Endothelial cell of umbilical vein (primary cell): ENCODE data around the gene SLC45A1. TPM values are rescaled to one million over a fixed set of nuclear protein-coding genes. Genes with fewer than 3 reads are reported as not detected.
"Not testable (repeated sequence)": the region's sequence is repeated elsewhere in the genome, so short reads cannot be mapped to it uniquely, and the experiment has no call there.

Source experiments
- BruUV-seq: library from RNA; stranded (reverse); fragments of 400-500 nt; replicated peaks from 2 replicates; lab custom pipeline; 2021; lab: Mats Ljungman, UMichigan
- CTCF ChIA-PET: fragments of 300-600, 350-600 bp; sonication (Branson Sonifier 250); formaldehyde crosslinking; loops from one replicate; lab custom pipeline; 2021; ENCODE audit warnings: antibody characterized with exemption, inconsistent platforms; lab: Charles Lee
- POLR2A ChIA-PET: fragments of 300-600, 350-600 bp; sonication (Branson Sonifier 250); formaldehyde crosslinking; loops from one replicate; lab custom pipeline; 2021; ENCODE audit warnings: antibody characterized with exemption, inconsistent platforms; lab: Charles Lee
- DNase-seq: peaks from one replicate; pipeline ENCODE4 v3.0.0-alpha.2; 2011; ENCODE audit warnings: low read depth, low spot score
- FAIRE-seq: peaks from 2 replicates; lab custom pipeline; 2011; peaks lifted over from hg19 to GRCh38; lab: Jason Lieb, UNC
- H2AFZ ChIP-seq: 2 replicates; pipeline ENCODE4 v1.6.0; 2012; ENCODE audit warnings: low read depth, low read length, control low read depth, inconsistent platforms
- H3K27ac ChIP-seq: 2 replicates; pipeline ENCODE4 v1.5.1; 2011; ENCODE audit warnings: low read depth, mild to moderate bottlenecking, control low read depth, low read length, moderate library complexity; ENCODE audit not compliant: insufficient read depth
- H3K27me3 ChIP-seq, 2 experiments: 2 replicates each; pipeline versions ENCODE4 v1.6.0 to v1.6.1; 2011; ENCODE audit warnings: low read length in 2 of 2, mixed read lengths in 1 of 2; ENCODE audit not compliant: control insufficient read depth in 2 of 2, insufficient read depth in 2 of 2
- H3K36me3 ChIP-seq, 2 experiments: 2 replicates in 1 of 2; 3 replicates in 1 of 2; pipeline ENCODE4 v1.5.1; 2011; ENCODE audit warnings: low read length in 2 of 2, mild to moderate bottlenecking in 1 of 2, moderate library complexity in 1 of 2; ENCODE audit not compliant: control insufficient read depth in 2 of 2, insufficient read depth in 2 of 2; ENCODE audit errors: extremely low read depth in 1 of 2
- H3K4me1 ChIP-seq: 3 replicates; pipeline ENCODE4 v1.5.1; 2011; ENCODE audit warnings: mild to moderate bottlenecking, low read length; ENCODE audit not compliant: control insufficient read depth, insufficient read depth; ENCODE audit errors: extremely low read depth
- H3K4me2 ChIP-seq: 2 replicates; pipeline ENCODE4 v1.6.1; 2011; ENCODE audit warnings: low read length, control low read depth, mixed read lengths; ENCODE audit not compliant: insufficient read depth
- H3K4me3 ChIP-seq, 3 experiments: fragments of 200-600 bp in 1 of 3; sonication (generic), shearing (Covaris generic) in 1 of 3; replicated peaks in 1 of 3; 2 replicates each; pipeline ENCODE4 v1.5.1; 2011 to 2016; ENCODE audit warnings: control low read depth in 3 of 3, low read length in 3 of 3, mild to moderate bottlenecking in 2 of 3, inconsistent platforms in 1 of 3, low read depth in 1 of 3, moderate library complexity in 1 of 3; ENCODE audit not compliant: insufficient read depth in 1 of 3
- H3K79me2 ChIP-seq: 2 replicates; pipeline ENCODE4 v1.6.0; 2012; ENCODE audit warnings: low read length, inconsistent platforms; ENCODE audit not compliant: control insufficient read depth, insufficient read depth
- H3K9ac ChIP-seq: replicated peaks from 2 replicates; pipeline ENCODE3; 2011; ENCODE audit warnings: low read length, control low read depth; ENCODE audit not compliant: insufficient read depth; ENCODE audit errors: extremely low read depth
- H3K9me1 ChIP-seq: replicated peaks from 3 replicates; pipeline ENCODE4 v1.6.0; 2011; ENCODE audit warnings: mild to moderate bottlenecking, low read length; ENCODE audit not compliant: control insufficient read depth, insufficient read depth; ENCODE audit errors: extremely low read depth
- H3K9me3 ChIP-seq: replicated peaks from 2 replicates; pipeline ENCODE4 v1.5.1; 2012; ENCODE audit warnings: low read length, inconsistent platforms; ENCODE audit not compliant: control insufficient read depth, insufficient read depth
- H4K20me1 ChIP-seq: replicated peaks from 2 replicates; pipeline ENCODE3; 2011; ENCODE audit warnings: mild to moderate bottlenecking, low read length; ENCODE audit not compliant: control insufficient read depth, insufficient read depth; ENCODE audit errors: extremely low read depth
- CTCF ChIP-seq, 2 donors: IDR thresholded peaks; 1 replicate in 1 of 2; 2 replicates in 1 of 2; pipeline ENCODE4 v1.5.1; 2011; ENCODE audit warnings: low read length in 2 of 2, mild to moderate bottlenecking in 2 of 2, moderate library complexity in 2 of 2, control low read depth in 1 of 2, inconsistent platforms in 1 of 2, low read depth in 1 of 2; ENCODE audit not compliant: insufficient read depth in 1 of 2; ENCODE audit errors: extremely low read depth in 1 of 2
- EZH2 ChIP-seq: IDR thresholded peaks from 2 replicates; pipeline ENCODE4 v1.6.1; 2012; ENCODE audit warnings: borderline replicate concordance, low read depth, mild to moderate bottlenecking, moderate library complexity, low read length, inconsistent platforms; ENCODE audit not compliant: severe bottlenecking
- FOS ChIP-seq: IDR thresholded peaks from 2 replicates; pipeline ENCODE4 v1.6.1; 2011; ENCODE audit warnings: mild to moderate bottlenecking, low read length, moderate library complexity, borderline replicate concordance; ENCODE audit not compliant: insufficient read depth
- GATA2 ChIP-seq: IDR thresholded peaks from 2 replicates; pipeline ENCODE4 v1.7.0; 2011; ENCODE audit warnings: low read depth, mild to moderate bottlenecking, moderate library complexity, mixed read lengths, low read length; ENCODE audit not compliant: insufficient read length, insufficient read depth
- JUN ChIP-seq: IDR thresholded peaks from 2 replicates; pipeline ENCODE4 v1.6.1; 2011; ENCODE audit warnings: borderline replicate concordance, low read depth; ENCODE audit not compliant: insufficient read length, insufficient read depth
- MAX ChIP-seq: IDR thresholded peaks from 2 replicates; pipeline ENCODE4 v1.6.1; 2011; ENCODE audit not compliant: insufficient read depth, insufficient read length
- MYC ChIP-seq: IDR thresholded peaks from one replicate; pipeline ENCODE4 v1.6.1; 2011; ENCODE audit warnings: mild to moderate bottlenecking, low read depth, low read length
- POLR2A ChIP-seq: IDR thresholded peaks from 2 replicates; pipeline ENCODE4 v1.6.1; 2012; ENCODE audit warnings: low read depth, mild to moderate bottlenecking, control low read depth, low read length
- POLR2AphosphoS5 ChIP-seq: IDR thresholded peaks from 2 replicates; pipeline ENCODE4 v1.6.1; 2012; ENCODE audit warnings: low read depth, mild to moderate bottlenecking, control low read depth, low read length, moderate library complexity; ENCODE audit not compliant: insufficient read depth
- dilution Hi-C: fragments of 300-500 bp; cut with MboI; formaldehyde crosslinking; loops from one replicate; pipeline ENCODE4 v1.15.0; 2019; ENCODE audit warnings: low sequenced_read_pairs; ENCODE audit not compliant: extremely low pct_ligation_motif_present
- intact Hi-C: fragments of 100-400 bp; cut with micrococcal nuclease; formaldehyde crosslinking; loops from one replicate; pipeline ENCODE4 v1.10.0; 2022
- polyA plus RNA-seq, 4 experiments: library from polyadenylated mRNA; depleted of rRNA in 3 of 4; stranded (reverse) in 3 of 4; unstranded in 1 of 4; fragments of >200 nt; gene quantifications; 2 replicates each; pipeline versions ENCODE4 v1.2.1 to v1.2.3, GENCODE V29; 2011 to 2012; ENCODE audit warnings: missing spikeins in 1 of 4
- total RNA-seq: library from RNA; stranded (reverse); gene quantifications from 2 replicates; pipeline ENCODE4 v1.2.3, GENCODE V29; 2021

Gene SLC45A1
- total and polyA plus RNA-seq, 2 donors (not counting 3 experiments of a cell fraction or from before 2014, with no cell fraction given) = 1.3 to 1.4 TPM

- no peaks in the 10 kb centered on the region for H3K27me3 ChIP-seq
- no peaks in the 10 kb centered on the region for H3K36me3 ChIP-seq
- no peaks in the 10 kb centered on the region for H3K9me1 ChIP-seq
- dilution Hi-C loops = no loop called here
- intact Hi-C loops = no loop called here
- ChIA-PET CTCF (interaction anchor here (1.5 kb wide), 1 partner anchor 262 kb away, joined by 4 read pairs; no protein-coding TSS in a partner anchor), POLR2A (no interaction called here)
- DNase-seq (no peak), FAIRE-seq (no peak)
- no peak for TF ChIP-seq CTCF (IDR thresholded peaks at IDR 0.05; ENCODE audit: extremely low read depth in 1 of 2, insufficient read depth in 1 of 2, low read depth in 1 of 2, low read length in 2 of 2)
- no peak for TF ChIP-seq POLR2AphosphoS5
- no peak for TF ChIP-seq POLR2A
- no peak for TF ChIP-seq MAX
- TF ChIP-seq MYC = no peak
- no peak for TF ChIP-seq JUN
- TF ChIP-seq FOS = no peak
- TF ChIP-seq EZH2 = no peak
- no peak for TF ChIP-seq GATA2
- H3K27ac ChIP-seq = no peak overlapping the region
- no peaks in the 10 kb centered on the region for H4K20me1 ChIP-seq
- H3K9me3 ChIP-seq = no peaks in the 10 kb centered on the region
- no peak overlapping the region for H3K9ac ChIP-seq
- no peaks in the 10 kb centered on the region for H3K79me2 ChIP-seq
- no TSS peak for BruUV-seq
- no peak overlapping the region for H3K4me3 ChIP-seq
- no peak overlapping the region for H3K4me2 ChIP-seq
- H2AFZ ChIP-seq = no peak overlapping the region
- H3K4me1 ChIP-seq = no peaks in the 10 kb centered on the region
Observed at GRCh38 chr1:8276932-8277331, 41.0 kb upstream of the SLC45A1 start.

- H3K4me3 ChIP-seq, H3K9ac ChIP-seq, H3K4me1 ChIP-seq, CTCF ChIA-PET, BruUV-seq, H3K79me2 ChIP-seq, POLR2A ChIA-PET, H4K20me1 ChIP-seq, H3K9me3 ChIP-seq, dilution Hi-C loops, H3K9me1 ChIP-seq, FAIRE-seq, H2AFZ ChIP-seq, intact Hi-C loops, H3K36me3 ChIP-seq, H3K27ac ChIP-seq, H3K4me2 ChIP-seq, H3K27me3 ChIP-seq, DNase-seq: not testable (repeated sequence)
Observed at GRCh38 chr1:8278677-8279076, 39.2 kb upstream of the SLC45A1 start.
